Type B pancreatic cell (in vitro differentiated cells): ENCODE data around the gene BNC2. TPM values are rescaled to one million over a fixed set of nuclear protein-coding genes. Genes with fewer than 3 reads are reported as not detected.

ENCODE experiments used
- DNase-seq: peaks from one replicate; pipeline ENCODE4 v3.0.0; 2021; ENCODE audit warnings: mixed read lengths; ENCODE audit not compliant: unreplicated experiment; ENCODE audit errors: extremely low spot score
- H3K27ac Mint-ChIP-seq: 2 replicates; pipeline ENCODE4 v1.8.0; 2021; ENCODE audit warnings: mild to moderate bottlenecking, mixed read lengths
- H3K27me3 Mint-ChIP-seq: 2 replicates; pipeline ENCODE4 v1.8.0; 2021; ENCODE audit warnings: mixed read lengths
- H3K36me3 Mint-ChIP-seq: 2 replicates; pipeline ENCODE4 v1.8.0; 2021; ENCODE audit warnings: mixed read lengths
- H3K4me1 Mint-ChIP-seq: one replicate; pipeline ENCODE4 v1.8.0; 2021; ENCODE audit warnings: mixed read lengths; ENCODE audit not compliant: unreplicated experiment
- H3K4me3 Mint-ChIP-seq: 2 replicates; pipeline ENCODE4 v1.8.0; 2021; ENCODE audit warnings: mild to moderate bottlenecking, mixed read lengths
- H3K9me3 Mint-ChIP-seq: 2 replicates; pipeline ENCODE4 v1.8.0; 2021; ENCODE audit warnings: mixed read lengths
- total RNA-seq: library from RNA; stranded (reverse); gene quantifications from 2 replicates; pipeline ENCODE4 v1.2.1, GENCODE V29; 2021; ENCODE audit warnings: low replicate concordance
- TF ChIP-seq, protein P1 (sequence below): fragments of 200-600 bp; sonication (generic); conservative IDR thresholded peaks from 2 replicates; pipeline ENCODE4 v1.5.0; 2021; ENCODE audit warnings: antibody characterized with exemption, mild to moderate bottlenecking

Gene BNC2
- total RNA-seq, 1 donor from 2014 or later: 80.9 TPM

DNA sequence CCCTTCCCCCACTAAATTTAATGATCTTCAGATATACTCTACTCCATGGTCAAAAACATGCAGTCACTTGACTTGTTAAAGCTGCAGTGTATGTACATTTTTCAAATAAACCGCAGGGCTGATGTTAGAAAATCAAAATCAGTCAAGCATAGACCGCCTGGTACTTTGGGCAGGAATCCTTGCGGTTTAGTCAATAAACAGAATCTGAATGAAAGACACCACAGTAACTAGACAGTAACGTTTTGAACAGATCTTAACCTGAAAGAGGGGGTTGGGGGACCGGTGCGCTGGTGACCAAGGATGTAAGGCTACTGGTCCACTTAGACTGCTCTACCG is 188.8 kb downstream of the BNC2 start:
- TF ChIP-seq, protein P1, sequence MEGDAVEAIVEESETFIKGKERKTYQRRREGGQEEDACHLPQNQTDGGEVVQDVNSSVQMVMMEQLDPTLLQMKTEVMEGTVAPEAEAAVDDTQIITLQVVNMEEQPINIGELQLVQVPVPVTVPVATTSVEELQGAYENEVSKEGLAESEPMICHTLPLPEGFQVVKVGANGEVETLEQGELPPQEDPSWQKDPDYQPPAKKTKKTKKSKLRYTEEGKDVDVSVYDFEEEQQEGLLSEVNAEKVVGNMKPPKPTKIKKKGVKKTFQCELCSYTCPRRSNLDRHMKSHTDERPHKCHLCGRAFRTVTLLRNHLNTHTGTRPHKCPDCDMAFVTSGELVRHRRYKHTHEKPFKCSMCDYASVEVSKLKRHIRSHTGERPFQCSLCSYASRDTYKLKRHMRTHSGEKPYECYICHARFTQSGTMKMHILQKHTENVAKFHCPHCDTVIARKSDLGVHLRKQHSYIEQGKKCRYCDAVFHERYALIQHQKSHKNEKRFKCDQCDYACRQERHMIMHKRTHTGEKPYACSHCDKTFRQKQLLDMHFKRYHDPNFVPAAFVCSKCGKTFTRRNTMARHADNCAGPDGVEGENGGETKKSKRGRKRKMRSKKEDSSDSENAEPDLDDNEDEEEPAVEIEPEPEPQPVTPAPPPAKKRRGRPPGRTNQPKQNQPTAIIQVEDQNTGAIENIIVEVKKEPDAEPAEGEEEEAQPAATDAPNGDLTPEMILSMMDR: no peak
- Mint-ChIP-seq H3K36me3 (no peaks in the 10 kb centered on the region), H3K4me3 (peak overlapping the region; percentile 51), H3K4me1 (peaks cover 41% of the 10 kb centered on the region), H3K9me3 (no peaks in the 10 kb centered on the region), H3K27ac (peak overlapping the region; percentile 41), H3K27me3 (no peaks in the 10 kb centered on the region)
- DNase-seq: no peak

DNA sequence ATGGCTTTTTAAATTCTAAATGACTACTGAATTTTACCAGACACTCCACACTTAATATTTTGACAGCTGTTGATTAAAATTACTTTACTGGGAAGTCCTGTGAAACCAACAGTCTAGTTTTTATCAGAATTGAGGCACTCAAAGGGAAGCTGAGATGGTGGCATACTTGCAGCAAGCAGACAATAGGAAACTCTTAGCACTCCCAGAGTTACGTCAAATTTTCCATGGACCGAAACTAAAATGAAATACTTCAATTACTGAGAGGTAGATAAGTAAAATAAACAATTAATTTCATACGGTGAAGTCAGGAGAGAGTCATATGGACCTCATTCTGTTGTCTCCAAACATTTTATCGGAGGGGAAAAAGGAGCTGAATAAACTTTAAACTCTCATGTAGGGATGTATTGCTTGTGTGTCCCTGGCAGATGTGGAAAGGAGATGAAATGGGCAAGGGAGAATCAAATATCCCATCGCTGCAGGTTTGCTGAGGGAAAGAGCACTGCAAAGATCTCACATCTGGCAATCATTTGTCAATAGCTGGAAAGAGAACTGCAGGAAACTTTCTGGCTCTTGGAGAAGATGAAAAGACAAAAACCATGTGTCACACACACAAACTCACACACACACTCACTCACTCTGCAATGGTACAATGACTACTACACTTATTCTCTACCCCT is 189.4 kb downstream of the BNC2 start:
- DNase-seq: no peak
- Mint-ChIP-seq H3K27ac (peak overlapping the region; percentile 41), H3K36me3 (no peaks in the 10 kb centered on the region), H3K9me3 (no peaks in the 10 kb centered on the region), H3K27me3 (no peaks in the 10 kb centered on the region), H3K4me3 (peak overlapping the region; percentile 51), H3K4me1 (peaks cover 44% of the 10 kb centered on the region)
- TF ChIP-seq, protein P1: no peak

GRCh38 chr9:16680541-16680940 is 189.9 kb downstream of the BNC2 start:
- no peak overlapping the region for H3K4me3 Mint-ChIP-seq
- H3K36me3 Mint-ChIP-seq: no peaks in the 10 kb centered on the region
- H3K27ac Mint-ChIP-seq: peak overlapping the region; percentile 41
- no peak for DNase-seq
- H3K27me3 Mint-ChIP-seq: no peaks in the 10 kb centered on the region
- TF ChIP-seq, protein P1: no peak
- peaks cover 44% of the 10 kb centered on the region for H3K4me1 Mint-ChIP-seq
- no peaks in the 10 kb centered on the region for H3K9me3 Mint-ChIP-seq

DNA sequence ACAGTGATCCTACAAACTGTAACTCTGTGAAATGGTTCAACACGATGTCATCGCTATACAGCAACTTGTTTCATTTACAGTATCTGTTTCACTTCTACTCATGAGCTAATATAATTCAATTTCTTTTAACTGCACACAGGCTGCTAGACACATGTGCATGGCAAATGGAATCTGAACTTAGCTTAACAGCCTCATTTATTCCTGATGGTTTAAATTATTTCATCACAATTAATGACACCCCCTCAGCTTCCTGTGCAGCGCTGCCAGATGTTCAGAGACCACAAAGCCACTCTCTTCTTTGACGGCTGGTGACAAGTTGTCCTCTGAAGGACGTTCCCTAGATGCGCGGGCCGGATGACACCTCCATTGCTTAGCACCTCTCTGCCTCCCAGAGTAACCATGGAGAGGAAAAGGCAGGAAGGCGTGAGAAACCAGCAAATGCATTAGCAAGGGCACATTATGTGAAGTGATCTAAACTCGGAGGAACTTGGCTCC is 191.1 kb downstream of the BNC2 start:
- TF ChIP-seq, protein P1: no peak
- H3K9me3 Mint-ChIP-seq: no peaks in the 10 kb centered on the region
- no peaks in the 10 kb centered on the region for H3K36me3 Mint-ChIP-seq
- H3K27ac Mint-ChIP-seq: peak overlapping the region; percentile 18
- no peak for DNase-seq
- no peaks in the 10 kb centered on the region for H3K27me3 Mint-ChIP-seq
- H3K4me3 Mint-ChIP-seq: no peak overlapping the region
- H3K4me1 Mint-ChIP-seq: peaks cover 49% of the 10 kb centered on the region

- no peak overlapping the region for H3K27ac Mint-ChIP-seq
- no peak overlapping the region for H3K4me3 Mint-ChIP-seq
- H3K9me3 Mint-ChIP-seq: no peaks in the 10 kb centered on the region
- H3K27me3 Mint-ChIP-seq: no peaks in the 10 kb centered on the region
- TF ChIP-seq, protein P1: no peak
- no peak for DNase-seq
- peaks cover 58% of the 10 kb centered on the region for H3K4me1 Mint-ChIP-seq
- H3K36me3 Mint-ChIP-seq: no peaks in the 10 kb centered on the region
Observed at GRCh38 chr9:16676519-16676918, 194.0 kb downstream of the BNC2 start.
